GM12878 (cell line): ENCODE results near the gene STOML3.

ENCODE experiments used
- CTCF ChIP-seq, 3 experiments: IDR thresholded peaks in 2 of 3; conservative IDR thresholded peaks in 1 of 3; 2 replicates each; pipeline ENCODE4 v1.5.1; 2011; ENCODE audit warnings: low read depth in 3 of 3, low read length in 3 of 3, mild to moderate bottlenecking in 3 of 3, control low read depth in 2 of 3, moderate library complexity in 2 of 3, inconsistent platforms in 1 of 3, mixed read lengths in 1 of 3; ENCODE audit not compliant: control insufficient read depth in 2 of 3, insufficient read depth in 1 of 3; ENCODE audit errors: extremely low read depth in 1 of 3
- E4F1 ChIP-seq: fragments of 450-650 bp; IDR thresholded peaks from 2 replicates; pipeline ENCODE4 v1.6.1; 2018; ENCODE audit warnings: borderline replicate concordance, mild to moderate bottlenecking; ENCODE audit not compliant: partially characterized antibody
- EP300 ChIP-seq, 2 experiments: fragments of 150-350 bp in 1 of 2; IDR thresholded peaks; 2 replicates each; pipeline ENCODE4 v1.6.1; 2011 to 2012; ENCODE audit warnings: low read depth in 2 of 2, low read length in 2 of 2, borderline replicate concordance in 1 of 2, improper control_type of control experiment in 1 of 2, inconsistent platforms in 1 of 2; ENCODE audit not compliant: control insufficient read depth in 1 of 2
- HDAC2 ChIP-seq: fragments of 200-600 bp; sonication (generic); IDR thresholded peaks from 2 replicates; pipeline ENCODE4 v1.6.1; 2017
- JUND ChIP-seq: IDR thresholded peaks from 2 replicates; pipeline ENCODE4 v1.6.1; 2012; ENCODE audit warnings: low read depth, mild to moderate bottlenecking, low read length, improper control_type of control experiment, moderate library complexity
- MYC ChIP-seq: IDR thresholded peaks from 2 replicates; pipeline ENCODE4 v1.6.1; 2011; ENCODE audit warnings: mild to moderate bottlenecking, low read length, moderate library complexity, inconsistent platforms; ENCODE audit not compliant: insufficient read depth, insufficient replicate concordance, insufficient read length, severe bottlenecking
- NFIC ChIP-seq: IDR thresholded peaks from 2 replicates; pipeline ENCODE4 v1.6.1; 2012; ENCODE audit warnings: low read depth, mild to moderate bottlenecking, inconsistent platforms, low read length, moderate library complexity
- POLR2A ChIP-seq: IDR thresholded peaks from 2 replicates; pipeline ENCODE4 v1.6.1; 2011; ENCODE audit warnings: low read depth, mild to moderate bottlenecking, low read length
- POLR2AphosphoS5 ChIP-seq: IDR thresholded peaks from 2 replicates; pipeline ENCODE4 v1.6.1; 2011; ENCODE audit warnings: mild to moderate bottlenecking, low read length, inconsistent platforms
- STAT1 ChIP-seq: fragments of 450-650 bp; conservative IDR thresholded peaks from 2 replicates; pipeline ENCODE4 v1.6.1; 2014; ENCODE audit warnings: antibody characterized with exemption, mild to moderate bottlenecking
- TF ChIP-seq, protein P1 (sequence below): IDR thresholded peaks from 2 replicates; pipeline ENCODE4 v1.6.1; 2012; ENCODE audit warnings: low read length, inconsistent platforms
- TF ChIP-seq, protein P2 (sequence below): fragments of 450-650 bp; IDR thresholded peaks from 2 replicates; pipeline ENCODE4 v1.6.1; 2017; ENCODE audit warnings: mild to moderate bottlenecking, moderate library complexity
- TF ChIP-seq, protein P3 (sequence below): IDR thresholded peaks from 2 replicates; pipeline ENCODE4 v1.6.1; 2011; ENCODE audit warnings: mild to moderate bottlenecking, low read depth, low read length, moderate library complexity; ENCODE audit not compliant: insufficient replicate concordance

GRCh38 chr13:39040206-39040605 lies 49.6 kb upstream of the STOML3 start:
- TF ChIP-seq, protein P1, sequence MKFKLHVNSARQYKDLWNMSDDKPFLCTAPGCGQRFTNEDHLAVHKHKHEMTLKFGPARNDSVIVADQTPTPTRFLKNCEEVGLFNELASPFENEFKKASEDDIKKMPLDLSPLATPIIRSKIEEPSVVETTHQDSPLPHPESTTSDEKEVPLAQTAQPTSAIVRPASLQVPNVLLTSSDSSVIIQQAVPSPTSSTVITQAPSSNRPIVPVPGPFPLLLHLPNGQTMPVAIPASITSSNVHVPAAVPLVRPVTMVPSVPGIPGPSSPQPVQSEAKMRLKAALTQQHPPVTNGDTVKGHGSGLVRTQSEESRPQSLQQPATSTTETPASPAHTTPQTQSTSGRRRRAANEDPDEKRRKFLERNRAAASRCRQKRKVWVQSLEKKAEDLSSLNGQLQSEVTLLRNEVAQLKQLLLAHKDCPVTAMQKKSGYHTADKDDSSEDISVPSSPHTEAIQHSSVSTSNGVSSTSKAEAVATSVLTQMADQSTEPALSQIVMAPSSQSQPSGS: no peak
- TF ChIP-seq, protein P2, sequence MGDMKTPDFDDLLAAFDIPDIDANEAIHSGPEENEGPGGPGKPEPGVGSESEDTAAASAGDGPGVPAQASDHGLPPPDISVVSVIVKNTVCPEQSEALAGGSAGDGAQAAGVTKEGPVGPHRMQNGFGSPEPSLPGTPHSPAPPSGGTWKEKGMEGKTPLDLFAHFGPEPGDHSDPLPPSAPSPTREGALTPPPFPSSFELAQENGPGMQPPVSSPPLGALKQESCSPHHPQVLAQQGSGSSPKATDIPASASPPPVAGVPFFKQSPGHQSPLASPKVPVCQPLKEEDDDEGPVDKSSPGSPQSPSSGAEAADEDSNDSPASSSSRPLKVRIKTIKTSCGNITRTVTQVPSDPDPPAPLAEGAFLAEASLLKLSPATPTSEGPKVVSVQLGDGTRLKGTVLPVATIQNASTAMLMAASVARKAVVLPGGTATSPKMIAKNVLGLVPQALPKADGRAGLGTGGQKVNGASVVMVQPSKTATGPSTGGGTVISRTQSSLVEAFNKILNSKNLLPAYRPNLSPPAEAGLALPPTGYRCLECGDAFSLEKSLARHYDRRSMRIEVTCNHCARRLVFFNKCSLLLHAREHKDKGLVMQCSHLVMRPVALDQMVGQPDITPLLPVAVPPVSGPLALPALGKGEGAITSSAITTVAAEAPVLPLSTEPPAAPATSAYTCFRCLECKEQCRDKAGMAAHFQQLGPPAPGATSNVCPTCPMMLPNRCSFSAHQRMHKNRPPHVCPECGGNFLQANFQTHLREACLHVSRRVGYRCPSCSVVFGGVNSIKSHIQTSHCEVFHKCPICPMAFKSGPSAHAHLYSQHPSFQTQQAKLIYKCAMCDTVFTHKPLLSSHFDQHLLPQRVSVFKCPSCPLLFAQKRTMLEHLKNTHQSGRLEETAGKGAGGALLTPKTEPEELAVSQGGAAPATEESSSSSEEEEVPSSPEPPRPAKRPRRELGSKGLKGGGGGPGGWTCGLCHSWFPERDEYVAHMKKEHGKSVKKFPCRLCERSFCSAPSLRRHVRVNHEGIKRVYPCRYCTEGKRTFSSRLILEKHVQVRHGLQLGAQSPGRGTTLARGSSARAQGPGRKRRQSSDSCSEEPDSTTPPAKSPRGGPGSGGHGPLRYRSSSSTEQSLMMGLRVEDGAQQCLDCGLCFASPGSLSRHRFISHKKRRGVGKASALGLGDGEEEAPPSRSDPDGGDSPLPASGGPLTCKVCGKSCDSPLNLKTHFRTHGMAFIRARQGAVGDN: no peak
- TF ChIP-seq CTCF (IDR thresholded peaks at IDR 0.05 in 2 of 3, conservative IDR thresholded peaks at IDR 0.05 in 1 of 3; ENCODE audit: control insufficient read depth in 2 of 3, extremely low read depth in 1 of 3, insufficient read depth in 1 of 3, low read depth in 3 of 3, low read length in 3 of 3) (no peak), POLR2A (no peak), HDAC2 (no peak), POLR2AphosphoS5 (no peak), JUND (no peak), E4F1 (no peak), STAT1 (no peak), NFIC (no peak), MYC (no peak), EP300 (IDR thresholded peaks at IDR 0.05; ENCODE audit: borderline replicate concordance in 1 of 2, control insufficient read depth in 1 of 2, low read depth in 2 of 2, low read length in 2 of 2) (no peak)
- TF ChIP-seq, protein P3, sequence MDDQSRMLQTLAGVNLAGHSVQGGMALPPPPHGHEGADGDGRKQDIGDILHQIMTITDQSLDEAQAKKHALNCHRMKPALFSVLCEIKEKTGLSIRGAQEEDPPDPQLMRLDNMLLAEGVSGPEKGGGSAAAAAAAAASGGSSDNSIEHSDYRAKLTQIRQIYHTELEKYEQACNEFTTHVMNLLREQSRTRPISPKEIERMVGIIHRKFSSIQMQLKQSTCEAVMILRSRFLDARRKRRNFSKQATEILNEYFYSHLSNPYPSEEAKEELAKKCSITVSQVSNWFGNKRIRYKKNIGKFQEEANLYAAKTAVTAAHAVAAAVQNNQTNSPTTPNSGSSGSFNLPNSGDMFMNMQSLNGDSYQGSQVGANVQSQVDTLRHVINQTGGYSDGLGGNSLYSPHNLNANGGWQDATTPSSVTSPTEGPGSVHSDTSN: no peak
